ENCODE measurements around the gene LSM10. TPM values are rescaled to one million over a fixed set of nuclear protein-coding genes. Genes with fewer than 3 reads are reported as not detected.

Gene LSM10
- total RNA-seq, 1 experiment from 2014 or later = 56.3 TPM

DNA sequence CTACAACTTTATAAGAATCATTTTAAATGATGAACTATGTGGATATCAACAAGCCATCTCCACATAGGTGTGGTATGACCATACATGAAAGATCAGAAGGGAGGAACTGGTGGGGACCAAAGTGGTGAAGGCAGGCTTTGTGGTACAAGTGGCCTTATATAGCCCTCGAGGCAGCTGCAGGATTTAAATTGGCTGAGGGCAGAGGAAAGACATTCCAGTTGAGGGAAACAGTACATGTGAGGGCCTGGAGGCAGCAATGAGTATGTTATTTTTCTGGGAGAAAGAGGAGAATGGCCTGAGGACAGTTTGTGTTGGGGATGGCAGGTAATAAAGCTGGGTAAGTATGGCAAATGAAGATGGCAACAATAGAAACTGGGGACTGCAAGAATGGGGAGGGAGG lies 35.4 kb upstream of the LSM10 start:
- ChIA-PET CTCF (interaction anchor here (1.1 to 2.3 kb wide), 3 partner anchors 17 to 90 kb away, joined by 4 to 6 read pairs (median 4); partner anchors contain the start of gene OSCP1), POLR2A (no interaction called here)
- Mint-ChIP-seq H3K4me1 (no peaks in the 10 kb centered on the region), H3K9me3 (no peaks in the 10 kb centered on the region), H3K27me3 (ENCODE audit: low read depth) (peaks cover 6% of the 10 kb centered on the region; the same call in 1 of the 2 replicates), H3K4me3 (no peak overlapping the region), H3K27ac (no peak overlapping the region), H3K36me3 (no peaks in the 10 kb centered on the region)
- ATAC-seq = no peak
- TF ChIP-seq, protein P1, sequence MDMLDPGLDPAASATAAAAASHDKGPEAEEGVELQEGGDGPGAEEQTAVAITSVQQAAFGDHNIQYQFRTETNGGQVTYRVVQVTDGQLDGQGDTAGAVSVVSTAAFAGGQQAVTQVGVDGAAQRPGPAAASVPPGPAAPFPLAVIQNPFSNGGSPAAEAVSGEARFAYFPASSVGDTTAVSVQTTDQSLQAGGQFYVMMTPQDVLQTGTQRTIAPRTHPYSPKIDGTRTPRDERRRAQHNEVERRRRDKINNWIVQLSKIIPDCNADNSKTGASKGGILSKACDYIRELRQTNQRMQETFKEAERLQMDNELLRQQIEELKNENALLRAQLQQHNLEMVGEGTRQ (CRISPR knock-in tag; IDR thresholded peaks at IDR 0.05) = no peak
- TF ChIP-seq, protein P2, sequence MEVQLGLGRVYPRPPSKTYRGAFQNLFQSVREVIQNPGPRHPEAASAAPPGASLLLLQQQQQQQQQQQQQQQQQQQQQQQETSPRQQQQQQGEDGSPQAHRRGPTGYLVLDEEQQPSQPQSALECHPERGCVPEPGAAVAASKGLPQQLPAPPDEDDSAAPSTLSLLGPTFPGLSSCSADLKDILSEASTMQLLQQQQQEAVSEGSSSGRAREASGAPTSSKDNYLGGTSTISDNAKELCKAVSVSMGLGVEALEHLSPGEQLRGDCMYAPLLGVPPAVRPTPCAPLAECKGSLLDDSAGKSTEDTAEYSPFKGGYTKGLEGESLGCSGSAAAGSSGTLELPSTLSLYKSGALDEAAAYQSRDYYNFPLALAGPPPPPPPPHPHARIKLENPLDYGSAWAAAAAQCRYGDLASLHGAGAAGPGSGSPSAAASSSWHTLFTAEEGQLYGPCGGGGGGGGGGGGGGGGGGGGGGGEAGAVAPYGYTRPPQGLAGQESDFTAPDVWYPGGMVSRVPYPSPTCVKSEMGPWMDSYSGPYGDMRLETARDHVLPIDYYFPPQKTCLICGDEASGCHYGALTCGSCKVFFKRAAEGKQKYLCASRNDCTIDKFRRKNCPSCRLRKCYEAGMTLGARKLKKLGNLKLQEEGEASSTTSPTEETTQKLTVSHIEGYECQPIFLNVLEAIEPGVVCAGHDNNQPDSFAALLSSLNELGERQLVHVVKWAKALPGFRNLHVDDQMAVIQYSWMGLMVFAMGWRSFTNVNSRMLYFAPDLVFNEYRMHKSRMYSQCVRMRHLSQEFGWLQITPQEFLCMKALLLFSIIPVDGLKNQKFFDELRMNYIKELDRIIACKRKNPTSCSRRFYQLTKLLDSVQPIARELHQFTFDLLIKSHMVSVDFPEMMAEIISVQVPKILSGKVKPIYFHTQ (CRISPR knock-in tag; IDR thresholded peaks at IDR 0.05) = no peak
- TF ChIP-seq MXD4 (CRISPR knock-in tag; IDR thresholded peaks at IDR 0.05; ENCODE audit: borderline replicate concordance) (no peak), NR1H2 (CRISPR knock-in tag; IDR thresholded peaks at IDR 0.05) (no peak), ZNF423 (CRISPR knock-in tag; IDR thresholded peaks at IDR 0.05) (no peak), E2F4 (CRISPR knock-in tag; IDR thresholded peaks at IDR 0.05; ENCODE audit: borderline replicate concordance, low read depth) (no peak), TEAD1 (CRISPR knock-in tag; IDR thresholded peaks at IDR 0.05) (no peak), ZNF425 (CRISPR knock-in tag; conservative IDR thresholded peaks at IDR 0.05) (no peak), ZNF512 (CRISPR knock-in tag; IDR thresholded peaks at IDR 0.05; ENCODE audit: borderline replicate concordance) (no peak), CBFB (CRISPR knock-in tag; IDR thresholded peaks at IDR 0.05; ENCODE audit: low read depth) (no peak), OVOL2 (CRISPR knock-in tag; IDR thresholded peaks at IDR 0.05; ENCODE audit: borderline replicate concordance) (no peak), RORB (CRISPR knock-in tag; IDR thresholded peaks at IDR 0.05) (no peak), NFE2L1 (CRISPR knock-in tag; IDR thresholded peaks at IDR 0.05) (no peak), CREM (CRISPR knock-in tag; IDR thresholded peaks at IDR 0.05) (no peak), NFYB (CRISPR knock-in tag; conservative IDR thresholded peaks at IDR 0.05; ENCODE audit: low read depth) (no peak), SOX15 (CRISPR knock-in tag; IDR thresholded peaks at IDR 0.05) (no peak)
- TF ChIP-seq, protein P3, sequence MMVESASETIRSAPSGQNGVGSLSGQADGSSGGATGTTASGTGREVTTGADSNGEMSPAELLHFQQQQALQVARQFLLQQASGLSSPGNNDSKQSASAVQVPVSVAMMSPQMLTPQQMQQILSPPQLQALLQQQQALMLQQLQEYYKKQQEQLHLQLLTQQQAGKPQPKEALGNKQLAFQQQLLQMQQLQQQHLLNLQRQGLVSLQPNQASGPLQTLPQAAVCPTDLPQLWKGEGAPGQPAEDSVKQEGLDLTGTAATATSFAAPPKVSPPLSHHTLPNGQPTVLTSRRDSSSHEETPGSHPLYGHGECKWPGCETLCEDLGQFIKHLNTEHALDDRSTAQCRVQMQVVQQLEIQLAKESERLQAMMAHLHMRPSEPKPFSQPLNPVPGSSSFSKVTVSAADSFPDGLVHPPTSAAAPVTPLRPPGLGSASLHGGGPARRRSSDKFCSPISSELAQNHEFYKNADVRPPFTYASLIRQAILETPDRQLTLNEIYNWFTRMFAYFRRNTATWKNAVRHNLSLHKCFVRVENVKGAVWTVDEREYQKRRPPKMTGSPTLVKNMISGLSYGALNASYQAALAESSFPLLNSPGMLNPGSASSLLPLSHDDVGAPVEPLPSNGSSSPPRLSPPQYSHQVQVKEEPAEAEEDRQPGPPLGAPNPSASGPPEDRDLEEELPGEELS (CRISPR knock-in tag; IDR thresholded peaks at IDR 0.05) = no peak
- TF ChIP-seq, protein P4, sequence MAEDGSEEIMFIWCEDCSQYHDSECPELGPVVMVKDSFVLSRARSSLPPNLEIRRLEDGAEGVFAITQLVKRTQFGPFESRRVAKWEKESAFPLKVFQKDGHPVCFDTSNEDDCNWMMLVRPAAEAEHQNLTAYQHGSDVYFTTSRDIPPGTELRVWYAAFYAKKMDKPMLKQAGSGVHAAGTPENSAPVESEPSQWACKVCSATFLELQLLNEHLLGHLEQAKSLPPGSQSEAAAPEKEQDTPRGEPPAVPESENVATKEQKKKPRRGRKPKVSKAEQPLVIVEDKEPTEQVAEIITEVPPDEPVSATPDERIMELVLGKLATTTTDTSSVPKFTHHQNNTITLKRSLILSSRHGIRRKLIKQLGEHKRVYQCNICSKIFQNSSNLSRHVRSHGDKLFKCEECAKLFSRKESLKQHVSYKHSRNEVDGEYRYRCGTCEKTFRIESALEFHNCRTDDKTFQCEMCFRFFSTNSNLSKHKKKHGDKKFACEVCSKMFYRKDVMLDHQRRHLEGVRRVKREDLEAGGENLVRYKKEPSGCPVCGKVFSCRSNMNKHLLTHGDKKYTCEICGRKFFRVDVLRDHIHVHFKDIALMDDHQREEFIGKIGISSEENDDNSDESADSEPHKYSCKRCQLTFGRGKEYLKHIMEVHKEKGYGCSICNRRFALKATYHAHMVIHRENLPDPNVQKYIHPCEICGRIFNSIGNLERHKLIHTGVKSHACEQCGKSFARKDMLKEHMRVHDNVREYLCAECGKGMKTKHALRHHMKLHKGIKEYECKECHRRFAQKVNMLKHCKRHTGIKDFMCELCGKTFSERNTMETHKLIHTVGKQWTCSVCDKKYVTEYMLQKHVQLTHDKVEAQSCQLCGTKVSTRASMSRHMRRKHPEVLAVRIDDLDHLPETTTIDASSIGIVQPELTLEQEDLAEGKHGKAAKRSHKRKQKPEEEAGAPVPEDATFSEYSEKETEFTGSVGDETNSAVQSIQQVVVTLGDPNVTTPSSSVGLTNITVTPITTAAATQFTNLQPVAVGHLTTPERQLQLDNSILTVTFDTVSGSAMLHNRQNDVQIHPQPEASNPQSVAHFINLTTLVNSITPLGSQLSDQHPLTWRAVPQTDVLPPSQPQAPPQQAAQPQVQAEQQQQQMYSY (CRISPR knock-in tag; IDR thresholded peaks at IDR 0.05) = no peak
- no peak for DNase-seq (ENCODE audit: low spot score)
